Measurements from ENCODE around the gene FRMD4A.
"Not testable (repeated sequence)": the region's sequence is repeated elsewhere in the genome, so short reads cannot be mapped to it uniquely, and the experiment has no call there.

Gene FRMD4A

DNA sequence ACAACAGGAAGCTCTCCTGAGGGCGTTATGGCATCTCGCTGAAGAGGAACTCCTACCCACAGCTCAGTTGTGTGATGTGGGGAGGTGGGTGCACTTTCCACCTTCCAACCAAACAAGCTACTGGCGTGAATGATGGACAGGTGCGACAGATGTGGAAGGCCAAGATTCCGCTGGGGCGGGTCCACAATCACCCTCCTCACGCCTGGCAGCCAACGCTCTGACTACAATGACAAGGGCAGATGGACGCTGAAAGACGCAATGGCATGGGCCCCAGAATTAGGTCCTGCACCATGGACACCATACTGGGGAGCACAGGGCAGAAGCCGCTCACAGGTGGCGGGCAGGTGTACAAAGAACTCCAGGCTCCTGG, 461.4 kb downstream of the FRMD4A start:
- TF ChIP-seq MYC (IDR thresholded peaks at IDR 0.05; ENCODE audit: low read depth, low read length) (no peak), MAX (IDR thresholded peaks at IDR 0.05; ENCODE audit: low read depth, low read length) (no peak), POLR2A (IDR thresholded peaks at IDR 0.05; ENCODE audit: extremely low read depth, insufficient read length) (no peak)
- TF ChIP-seq, protein P1, sequence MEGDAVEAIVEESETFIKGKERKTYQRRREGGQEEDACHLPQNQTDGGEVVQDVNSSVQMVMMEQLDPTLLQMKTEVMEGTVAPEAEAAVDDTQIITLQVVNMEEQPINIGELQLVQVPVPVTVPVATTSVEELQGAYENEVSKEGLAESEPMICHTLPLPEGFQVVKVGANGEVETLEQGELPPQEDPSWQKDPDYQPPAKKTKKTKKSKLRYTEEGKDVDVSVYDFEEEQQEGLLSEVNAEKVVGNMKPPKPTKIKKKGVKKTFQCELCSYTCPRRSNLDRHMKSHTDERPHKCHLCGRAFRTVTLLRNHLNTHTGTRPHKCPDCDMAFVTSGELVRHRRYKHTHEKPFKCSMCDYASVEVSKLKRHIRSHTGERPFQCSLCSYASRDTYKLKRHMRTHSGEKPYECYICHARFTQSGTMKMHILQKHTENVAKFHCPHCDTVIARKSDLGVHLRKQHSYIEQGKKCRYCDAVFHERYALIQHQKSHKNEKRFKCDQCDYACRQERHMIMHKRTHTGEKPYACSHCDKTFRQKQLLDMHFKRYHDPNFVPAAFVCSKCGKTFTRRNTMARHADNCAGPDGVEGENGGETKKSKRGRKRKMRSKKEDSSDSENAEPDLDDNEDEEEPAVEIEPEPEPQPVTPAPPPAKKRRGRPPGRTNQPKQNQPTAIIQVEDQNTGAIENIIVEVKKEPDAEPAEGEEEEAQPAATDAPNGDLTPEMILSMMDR (IDR thresholded peaks at IDR 0.05; ENCODE audit: low read depth, low read length), result no peak
- no peak for DNase-seq (ENCODE audit: low read depth)
- H3K4me3 ChIP-seq (ENCODE audit: low read depth, low read length), result no peak overlapping the region

DNA sequence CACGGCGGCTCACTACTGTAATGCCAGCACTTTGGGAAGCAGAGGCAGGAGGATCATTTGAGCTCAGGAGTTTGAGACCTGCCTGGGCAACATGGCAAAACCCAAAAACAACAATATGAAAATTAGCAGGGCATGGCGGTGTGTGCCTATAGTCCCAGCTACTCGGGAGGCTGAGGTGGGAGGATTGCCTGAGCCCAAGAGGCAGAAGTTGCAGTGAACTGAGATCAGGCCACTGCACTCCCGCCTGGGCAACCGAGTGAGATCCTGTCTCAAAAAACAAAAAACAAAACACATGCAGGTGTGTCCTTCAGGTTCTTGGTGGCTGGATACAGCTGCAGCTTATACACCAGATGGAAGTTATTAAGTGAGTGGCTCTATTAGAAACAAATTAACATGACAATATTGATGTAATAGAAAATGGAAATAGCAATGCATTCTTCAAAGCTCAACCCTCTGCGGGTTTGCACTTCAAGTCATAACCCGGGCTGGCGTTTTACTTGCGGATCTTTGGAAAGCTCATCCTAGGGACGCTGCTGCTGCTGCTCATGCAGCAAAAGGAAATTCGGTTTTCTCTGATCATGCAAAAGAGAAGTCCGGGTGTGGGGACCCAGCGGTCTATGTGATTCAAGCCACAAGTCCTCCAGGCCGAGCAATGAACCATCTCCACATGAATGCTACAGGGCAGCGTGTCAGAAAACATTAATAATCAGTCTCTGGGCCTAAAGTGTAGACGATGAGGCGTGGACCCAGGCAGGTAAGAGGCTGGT, 462.0 kb downstream of the FRMD4A start:
- TF ChIP-seq MAX (IDR thresholded peaks at IDR 0.05; ENCODE audit: low read depth, low read length), result no peak
- TF ChIP-seq POLR2A (IDR thresholded peaks at IDR 0.05; ENCODE audit: extremely low read depth, insufficient read length), result no peak
- TF ChIP-seq, protein P1 (IDR thresholded peaks at IDR 0.05; ENCODE audit: low read depth, low read length), result no peak
- TF ChIP-seq MYC (IDR thresholded peaks at IDR 0.05; ENCODE audit: low read depth, low read length), result no peak
- DNase-seq (ENCODE audit: low read depth), result no peak
- no peak overlapping the region for H3K4me3 ChIP-seq (ENCODE audit: low read depth, low read length)

DNA sequence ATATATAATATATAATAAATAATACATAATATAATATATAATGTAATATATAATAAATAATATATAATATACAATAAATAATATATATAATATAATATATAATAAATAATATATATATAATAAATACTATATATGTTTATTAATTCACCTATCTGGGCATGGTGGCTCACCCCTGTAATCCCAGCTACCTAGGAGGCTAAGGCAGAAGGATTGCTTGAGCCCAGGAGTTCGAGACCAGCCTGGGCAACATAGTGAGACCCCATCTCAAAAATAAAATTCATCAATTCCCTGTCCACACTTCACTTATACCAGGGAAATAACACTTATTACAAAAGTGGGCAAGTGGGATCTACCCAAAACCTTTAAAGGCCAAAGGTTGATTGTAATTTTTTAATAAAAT, 462.9 kb downstream of the FRMD4A start:
- no peak for TF ChIP-seq MAX (IDR thresholded peaks at IDR 0.05; ENCODE audit: low read depth, low read length)
- TF ChIP-seq MYC (IDR thresholded peaks at IDR 0.05; ENCODE audit: low read depth, low read length), result no peak
- TF ChIP-seq POLR2A (IDR thresholded peaks at IDR 0.05; ENCODE audit: extremely low read depth, insufficient read length), result no peak
- TF ChIP-seq, protein P1 (IDR thresholded peaks at IDR 0.05; ENCODE audit: low read depth, low read length), result no peak
- DNase-seq (ENCODE audit: low read depth), result no peak

DNA sequence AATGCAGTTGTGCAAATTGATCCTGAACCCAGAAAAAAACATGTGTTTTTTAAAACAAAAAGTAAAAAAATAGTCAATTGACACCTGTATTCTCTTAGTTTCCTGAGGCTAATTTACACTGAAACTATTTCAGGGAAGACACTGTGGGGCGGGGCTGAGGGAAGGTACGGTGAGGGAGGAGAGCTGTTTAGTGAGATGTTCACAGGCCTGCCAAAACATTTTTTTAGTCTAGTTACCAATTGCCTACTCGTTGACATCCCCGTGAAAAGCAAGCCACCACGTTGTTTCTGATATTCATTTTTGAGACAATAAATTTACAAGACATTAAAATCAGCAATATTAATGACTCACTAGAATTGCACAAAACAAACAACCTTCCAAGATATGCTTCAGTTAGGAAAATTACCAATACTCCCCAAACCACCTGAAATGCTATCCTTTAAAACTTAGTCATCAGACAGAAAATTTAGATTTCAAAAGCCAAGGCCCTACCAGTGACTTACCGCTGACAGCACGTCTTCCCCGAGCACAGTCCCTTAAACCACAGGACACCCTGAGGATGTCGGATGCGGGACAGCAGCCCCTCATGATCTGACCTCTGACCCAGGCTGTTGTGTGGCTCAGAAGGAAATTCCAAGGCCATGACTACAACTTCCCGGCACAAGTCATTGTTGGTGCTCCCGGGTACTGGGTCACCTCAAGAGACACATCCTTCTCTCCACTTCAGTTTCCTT, 464.8 kb downstream of the FRMD4A start:
- H3K4me3 ChIP-seq (ENCODE audit: low read depth, low read length), result no peak overlapping the region
- no peak for TF ChIP-seq POLR2A (IDR thresholded peaks at IDR 0.05; ENCODE audit: extremely low read depth, insufficient read length)
- TF ChIP-seq, protein P1 (IDR thresholded peaks at IDR 0.05; ENCODE audit: low read depth, low read length), result no peak
- TF ChIP-seq MAX (IDR thresholded peaks at IDR 0.05; ENCODE audit: low read depth, low read length), result no peak
- no peak for TF ChIP-seq MYC (IDR thresholded peaks at IDR 0.05; ENCODE audit: low read depth, low read length)
- DNase-seq (ENCODE audit: low read depth), result no peak

More for the DNA sequence above, 462.9 kb downstream of the FRMD4A start:
- H3K4me3 ChIP-seq (ENCODE audit: low read depth, low read length), result no peak overlapping the region

- DNase-seq (ENCODE audit: low read depth); H3K4me3 ChIP-seq (ENCODE audit: low read depth, low read length): not testable (repeated sequence)
Observed at GRCh38 chr10:13865220-13865619, 465.5 kb downstream of the FRMD4A start.

DNA sequence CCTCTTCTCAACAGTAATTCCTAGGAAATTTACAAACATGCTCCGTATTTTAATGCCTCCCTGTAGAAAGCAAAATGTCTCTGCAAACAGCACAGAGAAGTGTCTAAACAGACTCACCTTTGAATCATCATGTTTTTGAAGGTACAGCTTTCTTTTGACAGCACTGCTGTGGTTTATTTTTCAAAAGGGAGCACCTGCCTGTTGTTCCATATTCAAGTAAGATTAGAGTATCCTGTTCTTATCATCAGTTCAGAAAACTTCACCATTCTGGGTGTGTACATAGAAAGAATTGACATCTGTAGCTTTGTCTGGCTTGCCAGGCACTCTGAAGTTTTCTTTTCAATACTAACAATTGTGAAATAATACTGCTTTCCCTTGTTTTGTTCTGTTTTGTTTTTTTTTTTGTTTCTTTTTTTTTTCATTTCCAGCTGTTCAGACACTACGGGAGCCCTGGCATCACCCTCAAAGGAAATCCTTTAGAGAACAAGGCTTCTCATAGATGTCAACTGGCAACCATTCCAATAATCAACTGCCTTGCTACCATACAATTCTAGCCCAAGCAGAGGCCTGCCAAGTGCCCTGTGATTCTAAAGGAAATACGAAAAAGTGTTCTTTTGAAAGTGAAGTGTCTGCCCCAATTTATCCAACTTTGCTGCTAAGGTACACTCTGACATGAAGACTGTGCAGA, 468.0 kb downstream of the FRMD4A start:
- no peak overlapping the region for H3K4me3 ChIP-seq (ENCODE audit: low read depth, low read length)
- TF ChIP-seq POLR2A (IDR thresholded peaks at IDR 0.05; ENCODE audit: extremely low read depth, insufficient read length) (no peak), MAX (IDR thresholded peaks at IDR 0.05; ENCODE audit: low read depth, low read length) (no peak), MYC (IDR thresholded peaks at IDR 0.05; ENCODE audit: low read depth, low read length) (no peak)
- TF ChIP-seq, protein P1 (IDR thresholded peaks at IDR 0.05; ENCODE audit: low read depth, low read length), result no peak
- DNase-seq (ENCODE audit: low read depth), result no peak

Measured in NB4 (cell line).